ENCODE measurements around the gene MAP4K4. TPM values are rescaled to one million over a fixed set of nuclear protein-coding genes. Genes with fewer than 3 reads are reported as not detected.

The MAP4K4 gene
- total RNA-seq, 2 donors from 2014 or later = 60.1 to 147 TPM

GRCh38 chr2:101863534-101863933, 166.0 kb downstream of the MAP4K4 start:
- no peak for ATAC-seq (ENCODE audit: insufficient number of reproducible peaks, low FRiP score, low read depth)
- Histone ChIP-seq H3K4me3 (no peak overlapping the region), H3K27me3 (replicated peaks; ENCODE audit: insufficient read depth) (no peaks in the 10 kb centered on the region), H3K36me3 (peaks cover 54% of the 10 kb centered on the region), H3K9me3 (no peaks in the 10 kb centered on the region), H3K27ac (no peak overlapping the region), H3K4me1 (ENCODE audit: control insufficient read depth in 1 of 2, low read depth in 2 of 2) (no peaks in the 10 kb centered on the region)
- TF ChIP-seq CTCF (IDR thresholded peaks at IDR 0.05) = no peak
- DNase-seq (ENCODE audit: low spot score) = no peak

- no peak for TF ChIP-seq CTCF (IDR thresholded peaks at IDR 0.05)
- Histone ChIP-seq H3K9me3 (no peaks in the 10 kb centered on the region), H3K36me3 (peaks cover 54% of the 10 kb centered on the region), H3K4me1 (ENCODE audit: control insufficient read depth in 1 of 2, low read depth in 2 of 2) (no peaks in the 10 kb centered on the region), H3K27me3 (replicated peaks; ENCODE audit: insufficient read depth) (no peaks in the 10 kb centered on the region), H3K4me3 (no peak overlapping the region), H3K27ac (no peak overlapping the region)
- ATAC-seq (ENCODE audit: insufficient number of reproducible peaks, low FRiP score, low read depth) (no peak), DNase-seq (ENCODE audit: low spot score) (no peak)
Measured at GRCh38 chr2:101864426-101864825, 166.9 kb downstream of the MAP4K4 start.

- no peaks in the 10 kb centered on the region for H3K9me3 ChIP-seq
- ATAC-seq (ENCODE audit: insufficient number of reproducible peaks, low FRiP score, low read depth) (no peak), DNase-seq (ENCODE audit: low spot score) (no peak)
- no peak overlapping the region for H3K27ac ChIP-seq
- no peak for TF ChIP-seq CTCF (IDR thresholded peaks at IDR 0.05)
- peaks cover 52% of the 10 kb centered on the region for H3K36me3 ChIP-seq
- no peaks in the 10 kb centered on the region for H3K4me1 ChIP-seq (ENCODE audit: control insufficient read depth in 1 of 2, low read depth in 2 of 2)
- no peaks in the 10 kb centered on the region for H3K27me3 ChIP-seq (replicated peaks; ENCODE audit: insufficient read depth)
- no peak overlapping the region for H3K4me3 ChIP-seq
Measured at GRCh38 chr2:101868525-101868924, 171.0 kb downstream of the MAP4K4 start.

- no peak for ATAC-seq (ENCODE audit: insufficient number of reproducible peaks, low FRiP score, low read depth)
- no peaks in the 10 kb centered on the region for H3K4me1 ChIP-seq (ENCODE audit: control insufficient read depth in 1 of 2, low read depth in 2 of 2)
- no peaks in the 10 kb centered on the region for H3K27me3 ChIP-seq (replicated peaks; ENCODE audit: insufficient read depth)
- TF ChIP-seq CTCF (IDR thresholded peaks at IDR 0.05) = no peak
- H3K4me3 ChIP-seq = no peak overlapping the region
- no peak for DNase-seq (ENCODE audit: low spot score)
- no peaks in the 10 kb centered on the region for H3K9me3 ChIP-seq
- no peak overlapping the region for H3K27ac ChIP-seq
- peaks cover 60% of the 10 kb centered on the region for H3K36me3 ChIP-seq
Measured at GRCh38 chr2:101869527-101869926, 172.0 kb downstream of the MAP4K4 start.

GRCh38 chr2:101870444-101870843, 172.9 kb downstream of the MAP4K4 start:
- no peak for DNase-seq (ENCODE audit: low spot score)
- Histone ChIP-seq H3K4me1 (ENCODE audit: control insufficient read depth in 1 of 2, low read depth in 2 of 2) (no peaks in the 10 kb centered on the region), H3K27me3 (replicated peaks; ENCODE audit: insufficient read depth) (no peaks in the 10 kb centered on the region), H3K27ac (no peak overlapping the region), H3K36me3 (peaks cover 56% of the 10 kb centered on the region), H3K4me3 (no peak overlapping the region), H3K9me3 (no peaks in the 10 kb centered on the region)
- no peak for ATAC-seq (ENCODE audit: insufficient number of reproducible peaks, low FRiP score, low read depth)
- TF ChIP-seq CTCF (IDR thresholded peaks at IDR 0.05) = no peak
